Natural killer cell treated with Interleukin-12 subunit alpha and Interleukin-12 subunit beta and Interleukin-15 and Interleukin-18, amount 100 ng/mL, for 72 hours (primary cell): ENCODE data around the gene FLVCR1. TPM values are rescaled to one million over a fixed set of nuclear protein-coding genes. Genes with fewer than 3 reads are reported as not detected.
"Not testable (repeated sequence)": the region's sequence is repeated elsewhere in the genome, so short reads cannot be mapped to it uniquely, and the experiment has no call there.

Source experiments
- ATAC-seq, 2 donors: fragments of 150-1000 bp; cut with Tn5 transposase in 1 of 2; sonication (Bioruptor Pico), chemical (Tn5 transposase) in 1 of 2; 2 replicates each; pipeline ENCODE4 v1.10.0; 2021
- DNase-seq: peaks from one replicate; pipeline ENCODE4 v3.0.0; 2022; ENCODE audit warnings: low spot score
- H3K27ac Mint-ChIP-seq, 2 donors: 1 replicate in 1 of 2; 2 replicates in 1 of 2; pipeline ENCODE4 v1.8.0; 2022; ENCODE audit warnings: mixed read lengths in 2 of 2, mild to moderate bottlenecking in 1 of 2, moderate library complexity in 1 of 2
- H3K27me3 Mint-ChIP-seq, 2 donors: 1 replicate in 1 of 2; 2 replicates in 1 of 2; pipeline ENCODE4 v1.8.0; 2022; ENCODE audit warnings: mixed read lengths in 2 of 2
- H3K36me3 Mint-ChIP-seq: one replicate; pipeline ENCODE4 v1.8.0; 2022; ENCODE audit warnings: mixed read lengths
- H3K4me1 Mint-ChIP-seq, 2 donors: 1 replicate in 1 of 2; 2 replicates in 1 of 2; pipeline ENCODE4 v1.8.0; 2022; ENCODE audit warnings: low read depth in 2 of 2, mixed read lengths in 2 of 2, mild to moderate bottlenecking in 1 of 2
- H3K4me3 Mint-ChIP-seq: one replicate; pipeline ENCODE4 v1.8.0; 2022; ENCODE audit warnings: mixed read lengths
- H3K9me3 Mint-ChIP-seq: 2 replicates; pipeline ENCODE4 v1.8.0; 2022; ENCODE audit warnings: mixed read lengths
- total RNA-seq, 2 donors: library from RNA; stranded (reverse); gene quantifications; one replicate each; pipeline ENCODE4 v1.2.3, GENCODE V29; 2022

The FLVCR1 gene
- total RNA-seq, 2 donors from 2014 or later, result 15.6 to 22.1 TPM

GRCh38 chr1:212873518-212873917 is 15.4 kb downstream of the FLVCR1 start:
- H3K27ac Mint-ChIP-seq, result no peak overlapping the region
- DNase-seq, result no peak
- no peaks in the 10 kb centered on the region for H3K27me3 Mint-ChIP-seq
- ATAC-seq, result no peak
- H3K4me1 Mint-ChIP-seq, result peaks cover 0 to 3% of the 10 kb centered on the region in 2 donors
- peaks cover 31% of the 10 kb centered on the region for H3K36me3 Mint-ChIP-seq
- no peak overlapping the region for H3K4me3 Mint-ChIP-seq
- H3K9me3 Mint-ChIP-seq, result no peaks in the 10 kb centered on the region

- H3K4me3 Mint-ChIP-seq, result no peak overlapping the region
- H3K36me3 Mint-ChIP-seq, result peaks cover 30% of the 10 kb centered on the region
- no peak for ATAC-seq
- H3K4me1 Mint-ChIP-seq, result peaks cover 0 to 3% of the 10 kb centered on the region in 2 donors
- H3K27me3 Mint-ChIP-seq, result no peaks in the 10 kb centered on the region
- H3K27ac Mint-ChIP-seq, result no peak overlapping the region
- H3K9me3 Mint-ChIP-seq, result no peaks in the 10 kb centered on the region
- no peak for DNase-seq
Measured at GRCh38 chr1:212878418-212878817, 20.3 kb downstream of the FLVCR1 start.

GRCh38 chr1:212879947-212880690 is 22.0 kb downstream of the FLVCR1 start:
- no peak for DNase-seq
- Mint-ChIP-seq H3K36me3 (peaks cover 19% of the 10 kb centered on the region), H3K4me3 (no peak overlapping the region), H3K27ac (no peak overlapping the region), H3K27me3 (no peaks in the 10 kb centered on the region), H3K4me1 (peaks cover 0 to 3% of the 10 kb centered on the region in 2 donors), H3K9me3 (no peaks in the 10 kb centered on the region)
- no peak for ATAC-seq

GRCh38 chr1:212884592-212884991 is 26.5 kb downstream of the FLVCR1 start:
- H3K27me3 Mint-ChIP-seq, result no peaks in the 10 kb centered on the region
- H3K4me1 Mint-ChIP-seq, result no peaks in the 10 kb centered on the region
- DNase-seq (no peak), ATAC-seq (no peak)
- no peaks in the 10 kb centered on the region for H3K9me3 Mint-ChIP-seq
- no peak overlapping the region for H3K27ac Mint-ChIP-seq
- no peak overlapping the region for H3K4me3 Mint-ChIP-seq
- H3K36me3 Mint-ChIP-seq, result peaks cover under 1% of the 10 kb centered on the region

GRCh38 chr1:212892108-212892507 is 34.0 kb downstream of the FLVCR1 start:
- Mint-ChIP-seq H3K27ac (no peak overlapping the region), H3K27me3 (no peaks in the 10 kb centered on the region), H3K36me3 (peaks cover 24% of the 10 kb centered on the region), H3K4me1 (no peaks in the 10 kb centered on the region), H3K4me3 (no peak overlapping the region), H3K9me3 (no peaks in the 10 kb centered on the region)
- ATAC-seq (no peak), DNase-seq (no peak)

- H3K9me3 Mint-ChIP-seq, result peaks cover 7% of the 10 kb centered on the region
- H3K27ac Mint-ChIP-seq, result no peak overlapping the region
- H3K4me1 Mint-ChIP-seq, result no peaks in the 10 kb centered on the region
- DNase-seq (no peak), ATAC-seq (no peak)
- no peak overlapping the region for H3K4me3 Mint-ChIP-seq
- peaks cover 32% of the 10 kb centered on the region for H3K36me3 Mint-ChIP-seq
- H3K27me3 Mint-ChIP-seq, result peaks cover 5 to 7% of the 10 kb centered on the region in 2 donors
Measured at GRCh38 chr1:212899845-212900244, 41.8 kb downstream of the FLVCR1 start.

- H3K27me3 Mint-ChIP-seq, result peaks cover 6 to 7% of the 10 kb centered on the region in 2 donors
- H3K9me3 Mint-ChIP-seq, result peaks cover 7% of the 10 kb centered on the region
- H3K4me1 Mint-ChIP-seq, result no peaks in the 10 kb centered on the region
- H3K36me3 Mint-ChIP-seq, result peaks cover 26% of the 10 kb centered on the region
- DNase-seq (no peak), ATAC-seq (no peak)
- H3K4me3 Mint-ChIP-seq, result no peak overlapping the region
- H3K27ac Mint-ChIP-seq, result no peak overlapping the region
Measured at GRCh38 chr1:212901290-212901689, 43.2 kb downstream of the FLVCR1 start.

GRCh38 chr1:212902054-212902453 is 44.0 kb downstream of the FLVCR1 start:
- H3K9me3 Mint-ChIP-seq, result peaks cover 7% of the 10 kb centered on the region
- ATAC-seq (no peak), DNase-seq (no peak)
- H3K27me3 Mint-ChIP-seq, result peaks cover 7 to 8% of the 10 kb centered on the region in 2 donors
- no peak overlapping the region for H3K4me3 Mint-ChIP-seq
- no peaks in the 10 kb centered on the region for H3K4me1 Mint-ChIP-seq
- peaks cover 24% of the 10 kb centered on the region for H3K36me3 Mint-ChIP-seq
- H3K27ac Mint-ChIP-seq, result no peak overlapping the region

GRCh38 chr1:212903664-212904063 is 45.6 kb downstream of the FLVCR1 start:
- ATAC-seq (no peak), DNase-seq (no peak)
- no peak overlapping the region for H3K4me3 Mint-ChIP-seq
- peaks cover 7% of the 10 kb centered on the region for H3K9me3 Mint-ChIP-seq
- peaks cover 7 to 8% of the 10 kb centered on the region in 2 donors for H3K27me3 Mint-ChIP-seq
- no peaks in the 10 kb centered on the region for H3K4me1 Mint-ChIP-seq
- H3K36me3 Mint-ChIP-seq, result peaks cover 23% of the 10 kb centered on the region
- H3K27ac Mint-ChIP-seq, result no peak overlapping the region

- not testable (repeated sequence) for DNase-seq, H3K4me1 Mint-ChIP-seq
Measured at GRCh38 chr1:212908071-212908470, 50.0 kb downstream of the FLVCR1 start.

GRCh38 chr1:212908971-212909370 is 50.9 kb downstream of the FLVCR1 start:
- H3K4me1 Mint-ChIP-seq, result no peaks in the 10 kb centered on the region
- peaks cover 4 to 6% of the 10 kb centered on the region in 2 donors for H3K27me3 Mint-ChIP-seq
- ATAC-seq, result no peak
- H3K9me3 Mint-ChIP-seq, result no peaks in the 10 kb centered on the region
- H3K27ac Mint-ChIP-seq, result no peak overlapping the region
- no peak overlapping the region for H3K4me3 Mint-ChIP-seq
- no peaks in the 10 kb centered on the region for H3K36me3 Mint-ChIP-seq
- DNase-seq, result no peak

More at GRCh38 chr1:212908071-212908470, 50.0 kb downstream of the FLVCR1 start:
- not testable (repeated sequence) for H3K36me3 Mint-ChIP-seq, H3K27ac Mint-ChIP-seq, H3K9me3 Mint-ChIP-seq, ATAC-seq, H3K4me3 Mint-ChIP-seq, H3K27me3 Mint-ChIP-seq

- ATAC-seq, result no peak
- no peaks in the 10 kb centered on the region for H3K4me1 Mint-ChIP-seq
Measured at GRCh38 chr1:212909652-212910063, 51.6 kb downstream of the FLVCR1 start.

GRCh38 chr1:212910213-212910612 is 52.1 kb downstream of the FLVCR1 start:
- not testable (repeated sequence) for H3K4me3 Mint-ChIP-seq, H3K27ac Mint-ChIP-seq, ATAC-seq, H3K9me3 Mint-ChIP-seq, DNase-seq, H3K4me1 Mint-ChIP-seq, H3K27me3 Mint-ChIP-seq, H3K36me3 Mint-ChIP-seq

More at GRCh38 chr1:212909652-212910063, 51.6 kb downstream of the FLVCR1 start:
- H3K36me3 Mint-ChIP-seq, result no peaks in the 10 kb centered on the region
- peaks cover 3 to 4% of the 10 kb centered on the region in 2 donors for H3K27me3 Mint-ChIP-seq
- no peaks in the 10 kb centered on the region for H3K9me3 Mint-ChIP-seq
- no peak overlapping the region for H3K4me3 Mint-ChIP-seq
- no peak for DNase-seq
- no peak overlapping the region for H3K27ac Mint-ChIP-seq

GRCh38 chr1:212913638-212914037 is 55.6 kb downstream of the FLVCR1 start:
- not testable (repeated sequence) for H3K36me3 Mint-ChIP-seq, H3K9me3 Mint-ChIP-seq, DNase-seq, H3K4me3 Mint-ChIP-seq, ATAC-seq, H3K4me1 Mint-ChIP-seq, H3K27ac Mint-ChIP-seq
- H3K27me3 Mint-ChIP-seq, result peaks cover 9 to 37% of the 10 kb centered on the region in 2 donors
